HCT116 (cell line): ENCODE results near the gene RSPH6A. TPM values are rescaled to one million over a fixed set of nuclear protein-coding genes. Genes with fewer than 3 reads are reported as not detected.

ENCODE experiments used
- ATAC-seq: fragments of 200-7000 bp; cut with Tn5 transposase; 2 replicates; pipeline ENCODE4 v1.9.1; 2020; ENCODE audit warnings: mild to moderate bottlenecking, moderate library complexity
- BruUV-seq: library from RNA; stranded (reverse); fragments of 400-500 nt; replicated peaks from 2 replicates; lab custom pipeline; 2021; lab: Mats Ljungman, UMichigan
- CTCF ChIA-PET: fragments of 300-600 bp; sonication (Branson Sonifier 250); formaldehyde crosslinking; loops from one replicate; lab custom pipeline; 2021; ENCODE audit warnings: antibody characterized with exemption; lab: Charles Lee
- POLR2A ChIA-PET: fragments of 300-600, 350-600 bp; sonication (Branson Sonifier 250); formaldehyde crosslinking; loops from one replicate; lab custom pipeline; 2021; ENCODE audit warnings: antibody characterized with exemption; lab: Charles Lee
- RAD21 ChIA-PET, 2 experiments: fragments of 300-600 bp; sonication (Branson Sonifier 250); formaldehyde crosslinking; loops; one replicate each; lab custom pipeline; 2023; ENCODE audit warnings: low total read pairs in 2 of 2; ENCODE audit not compliant: uncharacterized antibody in 2 of 2, unreplicated experiment in 2 of 2, low non-redundant PET in 1 of 2; lab: Charles Lee
- DNase-seq: peaks from one replicate; pipeline ENCODE4 v3.0.0-alpha.2; 2010; ENCODE audit warnings: low read depth, low spot score
- H2AFZ ChIP-seq: fragments of 200-600 bp; shearing (Covaris generic), sonication (generic); 2 replicates; pipeline ENCODE4 v1.6.1; 2017; ENCODE audit warnings: low read depth, mixed run types, mixed read lengths, antibody characterized with exemption, low read length; ENCODE audit not compliant: poor library complexity, severe bottlenecking
- H3K27ac ChIP-seq: 2 replicates; pipeline ENCODE4 v1.5.1; 2012; ENCODE audit warnings: low read depth, low read length
- H3K27me3 ChIP-seq: fragments of 200-600 bp; sonication (generic); 2 replicates; pipeline ENCODE4 v1.6.1; 2016; ENCODE audit warnings: mixed run types, low read length, mixed read lengths; ENCODE audit not compliant: insufficient read depth
- H3K36me3 ChIP-seq, 2 experiments: fragments of 200-500 bp in 1 of 2; fragments of 200-600 bp in 1 of 2; sonication (Bioruptor generic) in 1 of 2; sonication (generic) in 1 of 2; 2 replicates each; pipeline versions ENCODE4 v1.5.1 to v1.6.1; 2014 to 2016; ENCODE audit warnings: low read length in 2 of 2, inconsistent platforms in 1 of 2, mixed read lengths in 1 of 2, mixed run types in 1 of 2; ENCODE audit not compliant: insufficient read depth in 2 of 2, control insufficient read depth in 1 of 2
- H3K4me1 ChIP-seq, 2 experiments: fragments of 200-600 bp in 1 of 2; sonication (generic) in 1 of 2; 2 replicates each; pipeline versions ENCODE4 v1.5.1 to v1.6.1; 2012 to 2017; ENCODE audit warnings: low read length in 2 of 2, inconsistent platforms in 1 of 2, mild to moderate bottlenecking in 1 of 2, mixed read lengths in 1 of 2, mixed run types in 1 of 2, moderate library complexity in 1 of 2; ENCODE audit not compliant: insufficient read depth in 2 of 2, control insufficient read depth in 1 of 2
- H3K4me2 ChIP-seq: fragments of 200-600 bp; sonication (generic); 2 replicates; pipeline ENCODE4 v1.6.1; 2017; ENCODE audit warnings: mixed run types, low read length, mixed read lengths
- H3K4me3 ChIP-seq, 2 experiments: fragments of 200-600 bp in 1 of 2; sonication (generic) in 1 of 2; replicated peaks in 1 of 2; 2 replicates each; pipeline ENCODE4 v1.5.1; 2011 to 2016; ENCODE audit warnings: low read length in 2 of 2, control low read depth in 1 of 2, low read depth in 1 of 2, mild to moderate bottlenecking in 1 of 2, mixed read lengths in 1 of 2, mixed run types in 1 of 2
- H3K79me2 ChIP-seq: fragments of 200-600 bp; sonication (generic); 2 replicates; pipeline ENCODE4 v1.6.1; 2017; ENCODE audit warnings: mild to moderate bottlenecking, mixed run types, low read length, moderate library complexity, mixed read lengths; ENCODE audit not compliant: insufficient read depth
- H3K9ac ChIP-seq: fragments of 200-600 bp; sonication (generic); 2 replicates; pipeline ENCODE4 v1.6.1; 2016; ENCODE audit warnings: low read length, mixed read lengths
- H3K9me2 ChIP-seq: fragments of 200-600 bp; sonication (generic), shearing (Covaris generic); 2 replicates; pipeline ENCODE4 v1.6.1; 2017; ENCODE audit warnings: mixed run types, mild to moderate bottlenecking, moderate library complexity; ENCODE audit not compliant: insufficient read depth
- H3K9me3 ChIP-seq, 2 experiments: fragments of 200-500 bp in 1 of 2; fragments of 200-600 bp in 1 of 2; sonication (Bioruptor generic) in 1 of 2; sonication (generic) in 1 of 2; 2 replicates each; pipeline ENCODE4 v1.6.1; 2014 to 2017; ENCODE audit warnings: low read length in 2 of 2, mixed read lengths in 2 of 2, inconsistent platforms in 1 of 2, low read depth in 1 of 2, mild to moderate bottlenecking in 1 of 2, mixed run types in 1 of 2, moderate library complexity in 1 of 2; ENCODE audit not compliant: control insufficient read depth in 1 of 2, insufficient read depth in 1 of 2
- H4K20me1 ChIP-seq: fragments of 200-600 bp; sonication (generic), shearing (Covaris generic); 2 replicates; pipeline ENCODE4 v1.6.1; 2017; ENCODE audit warnings: mixed run types, mild to moderate bottlenecking, moderate library complexity; ENCODE audit not compliant: insufficient read depth
- ATF3 ChIP-seq: IDR thresholded peaks from 2 replicates; pipeline ENCODE4 v1.6.1; 2012
- CEBPB ChIP-seq: IDR thresholded peaks from 2 replicates; pipeline ENCODE4 v1.6.1; 2012; ENCODE audit warnings: low read depth
- EGR1 ChIP-seq: IDR thresholded peaks from 2 replicates; pipeline ENCODE4 v1.6.1; 2012; ENCODE audit warnings: low read depth
- EZH2phosphoT487 ChIP-seq: fragments of 200-600 bp; IDR thresholded peaks from 2 replicates; pipeline ENCODE4 v1.6.1; 2018; ENCODE audit warnings: antibody characterized with exemption, borderline replicate concordance
- FOSL1 ChIP-seq: IDR thresholded peaks from 2 replicates; pipeline ENCODE4 v1.6.1; 2012; ENCODE audit warnings: low read depth
- JUND ChIP-seq: IDR thresholded peaks from 2 replicates; pipeline ENCODE4 v1.6.1; 2012
- POLR2A ChIP-seq: IDR thresholded peaks from 2 replicates; pipeline ENCODE4 v1.7.0; 2011; ENCODE audit warnings: borderline replicate concordance; ENCODE audit not compliant: insufficient read depth, insufficient read length; ENCODE audit errors: extremely low read depth
- POLR2AphosphoS5 ChIP-seq: IDR thresholded peaks from 2 replicates; pipeline ENCODE4 v1.6.1; 2011; ENCODE audit warnings: mild to moderate bottlenecking, low read depth, low read length, moderate library complexity
- RAD21 ChIP-seq: IDR thresholded peaks from 2 replicates; pipeline ENCODE4 v1.6.1; 2012; ENCODE audit warnings: low read depth, mild to moderate bottlenecking
- SIN3A ChIP-seq: IDR thresholded peaks from 2 replicates; pipeline ENCODE4 v1.6.1; 2012; ENCODE audit warnings: low read depth
- SRF ChIP-seq: IDR thresholded peaks from 2 replicates; pipeline ENCODE4 v1.6.1; 2012; ENCODE audit warnings: low read depth
- TCF7L2 ChIP-seq: IDR thresholded peaks from 2 replicates; pipeline ENCODE4 v1.7.0; 2011; ENCODE audit warnings: borderline replicate concordance, inconsistent platforms; ENCODE audit not compliant: insufficient read depth, insufficient read length; ENCODE audit errors: extremely low read depth
- YY1 ChIP-seq: IDR thresholded peaks from 2 replicates; pipeline ENCODE4 v1.6.1; 2011; ENCODE audit warnings: low read length, low read depth, moderate library complexity, mild to moderate bottlenecking; ENCODE audit not compliant: insufficient replicate concordance; ENCODE audit errors: extremely low read depth
- ZNF274 ChIP-seq: fragments of 200-500 bp; sonication (Bioruptor generic); IDR thresholded peaks from 2 replicates; pipeline ENCODE4 v1.6.1; 2014; ENCODE audit warnings: mild to moderate bottlenecking, low read depth, low read length, inconsistent platforms
- intact Hi-C: fragments of 100-400 bp; cut with micrococcal nuclease; formaldehyde crosslinking; loops from 2 replicates; pipeline ENCODE4 v1.10.0; 2022
- total RNA-seq: library from RNA; stranded (reverse); gene quantifications from one replicate; pipeline ENCODE4 v1.2.1, GENCODE V29; 2021; ENCODE audit not compliant: unreplicated experiment

The RSPH6A gene
- total RNA-seq, 1 experiment from 2014 or later = 0.57 TPM

GRCh38 chr19:45789035-45789786 is 25.9 kb downstream of the RSPH6A start:
- Histone ChIP-seq H3K9me2 (no peaks in the 10 kb centered on the region), H3K4me1 (peaks cover 12 to 21% of the 10 kb centered on the region in 2 experiments; a peak in 3 of 4 replicates), H4K20me1 (no peaks in the 10 kb centered on the region), H3K27me3 (no peaks in the 10 kb centered on the region), H3K4me3 (no peak overlapping the region), H3K79me2 (peaks cover 19% of the 10 kb centered on the region), H3K9ac (no peak overlapping the region), H3K36me3 (peaks cover 10 to 13% of the 10 kb centered on the region in 2 experiments; a peak in 3 of 4 replicates), H3K4me2 (no peak overlapping the region), H3K9me3 (no peaks in the 10 kb centered on the region), H3K27ac (no peak overlapping the region), H2AFZ (no peak overlapping the region)
- DNase-seq (no peak), ATAC-seq (no peak)
- ChIA-PET POLR2A (interaction anchor here (0.6 to 1.5 kb wide), 2 partner anchors 25 to 312 kb away, joined by 3 read pairs; no protein-coding TSS in a partner anchor), RAD21 (no interaction called here), CTCF (no interaction called here)
- BruUV-seq = TSS peak; percentile 2
- intact Hi-C loops = no loop called here
- TF ChIP-seq POLR2AphosphoS5 = no peak

- H3K9me3 ChIP-seq = no peaks in the 10 kb centered on the region
- ChIA-PET CTCF (no interaction called here), POLR2A (no interaction called here), RAD21 (no interaction called here)
- H3K9me2 ChIP-seq = no peaks in the 10 kb centered on the region
- DNase-seq = no peak
- peaks cover 10 to 13% of the 10 kb centered on the region in 2 experiments; a peak in 3 of 4 replicates for H3K36me3 ChIP-seq
- H4K20me1 ChIP-seq = no peaks in the 10 kb centered on the region
- no peaks in the 10 kb centered on the region for H3K27me3 ChIP-seq
- H3K4me3 ChIP-seq = no peak overlapping the region
- no peak overlapping the region for H3K27ac ChIP-seq
- TF ChIP-seq ZNF274 = no peak
- TF ChIP-seq EGR1 = no peak
- no peak for TF ChIP-seq JUND
- no peak for TF ChIP-seq RAD21
- no peak for TF ChIP-seq CEBPB
- no peak for TF ChIP-seq SIN3A
- TF ChIP-seq FOSL1 = no peak
- TF ChIP-seq TCF7L2 = no peak
- no peak for TF ChIP-seq EZH2phosphoT487
- TF ChIP-seq ATF3 = no peak
- TF ChIP-seq POLR2A = no peak
- no peak for TF ChIP-seq YY1
- TF ChIP-seq SRF = no peak
- H2AFZ ChIP-seq = no peak overlapping the region
- H3K4me2 ChIP-seq = no peak overlapping the region
- intact Hi-C loops = no loop called here
- H3K4me1 ChIP-seq = peaks cover 25 to 37% of the 10 kb centered on the region in 2 experiments
- no peak for ATAC-seq
- no TSS peak for BruUV-seq
- peaks cover 11% of the 10 kb centered on the region for H3K79me2 ChIP-seq
- no peak overlapping the region for H3K9ac ChIP-seq
Measured at GRCh38 chr19:45786533-45786894, 28.6 kb downstream of the RSPH6A start.
